ENCODE measurements around the gene CCDC198.
A peak's percentile ranks its signal among the peaks of the same experiment; 100 is the strongest.

Gene CCDC198

GRCh38 chr14:57493467-57494181 is at the start of gene CCDC198:
Gene CCDC198 (minus strand): TSS chr14:57493857. CDS start chr14:57493715, 142 bp downstream.
- no peak for DNase-seq

GRCh38 chr14:57533214-57533613 is 39.6 kb upstream of the CCDC198 start:
- DNase-seq: no peak

GRCh38 chr14:57530571-57530970 is 36.9 kb upstream of the CCDC198 start:
- DNase-seq: no peak

- DNase-seq: no peak
Measured at GRCh38 chr14:57526942-57527341, 33.3 kb upstream of the CCDC198 start.

- DNase-seq: no peak
Measured at GRCh38 chr14:57519043-57519442, 25.4 kb upstream of the CCDC198 start.

- peak; percentile 82 for DNase-seq
Measured at GRCh38 chr14:57512220-57512619, 18.6 kb upstream of the CCDC198 start.

- peak; percentile 86 for DNase-seq
Measured at GRCh38 chr14:57508756-57509155, 15.1 kb upstream of the CCDC198 start.

- DNase-seq: peak; percentile 92
Measured at GRCh38 chr14:57502586-57503254, 9.1 kb upstream of the CCDC198 start.

- no peak for DNase-seq
Measured at GRCh38 chr14:57501039-57501557, 7.4 kb upstream of the CCDC198 start.

GRCh38 chr14:57498659-57499058 is 5.0 kb upstream of the CCDC198 start:
- no peak for DNase-seq

- DNase-seq: no peak
Measured at GRCh38 chr14:57498035-57498434, 4.4 kb upstream of the CCDC198 start.

GRCh38 chr14:57495416-57495815 is 1.8 kb upstream of the CCDC198 start:
- DNase-seq: no peak

- no peak for DNase-seq
Measured at GRCh38 chr14:57492859-57493258, 798 bp downstream of the CCDC198 start.

GRCh38 chr14:57491640-57492039 is 2.0 kb downstream of the CCDC198 start:
- no peak for DNase-seq

- DNase-seq: no peak
Measured at GRCh38 chr14:57487771-57488170, 5.9 kb downstream of the CCDC198 start.

GRCh38 chr14:57486767-57487379 is 6.8 kb downstream of the CCDC198 start:
- peak; percentile 74 for DNase-seq

- no peak for DNase-seq
Measured at GRCh38 chr14:57485635-57486034, 8.0 kb downstream of the CCDC198 start.

GRCh38 chr14:57482120-57482519 is 11.5 kb downstream of the CCDC198 start:
- no peak for DNase-seq

- no peak for DNase-seq
Measured at GRCh38 chr14:57480051-57480450, 13.6 kb downstream of the CCDC198 start.

- DNase-seq: no peak
Measured at GRCh38 chr14:57479197-57479596, 14.5 kb downstream of the CCDC198 start.

GRCh38 chr14:57478050-57478449 is 15.6 kb downstream of the CCDC198 start:
- no peak for DNase-seq

GRCh38 chr14:57470909-57471308 is 22.7 kb downstream of the CCDC198 start:
- DNase-seq: no peak

- DNase-seq: no peak
Measured at GRCh38 chr14:57464008-57464730, 29.5 kb downstream of the CCDC198 start.
